Fibroblast of pulmonary artery (primary cell): Measurements from ENCODE around the gene GDI1.
A peak's percentile ranks its signal among the peaks of the same experiment; 100 is the strongest.

Source experiments
- DNase-seq: peaks from one replicate; pipeline ENCODE4 v3.0.0-alpha.2; 2010; ENCODE audit warnings: low read depth
- H3K4me3 ChIP-seq: replicated peaks from 2 replicates; pipeline ENCODE4 v1.5.1; 2011; ENCODE audit warnings: low read depth, mild to moderate bottlenecking, control low read depth, low read length, moderate library complexity
- CTCF ChIP-seq: IDR thresholded peaks from 2 replicates; pipeline ENCODE4 v1.5.1; 2011; ENCODE audit warnings: mild to moderate bottlenecking, control low read depth, low read length, inconsistent platforms; ENCODE audit errors: missing control alignments

The GDI1 gene

GRCh38 chrX:154426916-154427770, 9.8 kb upstream of the GDI1 start:
- TF ChIP-seq CTCF: no peak
- no peak overlapping the region for H3K4me3 ChIP-seq
- no peak for DNase-seq

- DNase-seq: peak; percentile 95
- peak within 1 kb of the TSS; percentile 66 for H3K4me3 ChIP-seq
- TF ChIP-seq CTCF: no peak
Observed at GRCh38 chrX:154428176-154429171, 8.5 kb upstream of the GDI1 start, which contains the start of gene ATP6AP1. Gene ATP6AP1 (plus strand): TSS chrX:154428677. CDS start chrX:154428693, 16 bp downstream.

- no peak for TF ChIP-seq CTCF
- H3K4me3 ChIP-seq: peak overlapping the region; percentile 66
- no peak for DNase-seq
Observed at GRCh38 chrX:154429711-154430110, 7.2 kb upstream of the GDI1 start.

- no peak overlapping the region for H3K4me3 ChIP-seq
- DNase-seq: no peak
- TF ChIP-seq CTCF: no peak
Observed at GRCh38 chrX:154430479-154430878, 6.5 kb upstream of the GDI1 start.

- no peak for TF ChIP-seq CTCF
- no peak for DNase-seq
- no peak overlapping the region for H3K4me3 ChIP-seq
Observed at GRCh38 chrX:154430916-154431315, 6.0 kb upstream of the GDI1 start.

- no peak for TF ChIP-seq CTCF
Observed at GRCh38 chrX:154431341-154431740, 5.6 kb upstream of the GDI1 start.

More at GRCh38 chrX:154431341-154431740, 5.6 kb upstream of the GDI1 start:
- no peak overlapping the region for H3K4me3 ChIP-seq
- DNase-seq: no peak
